Panc1 (cell line): ENCODE measurements around the gene EYA3. TPM values are rescaled to one million over a fixed set of nuclear protein-coding genes. Genes with fewer than 3 reads are reported as not detected.

Source experiments
- ATAC-seq: fragments of 200-7000 bp; cut with Tn5 transposase; 2 replicates; pipeline ENCODE4 v1.9.1; 2020; ENCODE audit warnings: mild to moderate bottlenecking, moderate library complexity
- BruUV-seq: library from RNA; stranded (reverse); fragments of 400-500 nt; replicated peaks from 2 replicates; lab custom pipeline; 2021; lab: Mats Ljungman, UMichigan
- CTCF ChIA-PET: fragments of 300-600 bp; sonication (Branson Sonifier 250); formaldehyde crosslinking; loops from one replicate; lab custom pipeline; 2022; ENCODE audit warnings: antibody characterized with exemption; lab: Charles Lee
- POLR2A ChIA-PET: fragments of 300-600 bp; sonication (Branson Sonifier 250); formaldehyde crosslinking; loops from one replicate; lab custom pipeline; 2022; ENCODE audit warnings: antibody characterized with exemption; lab: Charles Lee
- DNase-seq: peaks from one replicate; pipeline ENCODE4 v3.0.0-alpha.2; 2010; ENCODE audit warnings: low read depth, low spot score
- H3K27ac ChIP-seq: 2 replicates; pipeline ENCODE4 v1.5.1; 2011; ENCODE audit warnings: mild to moderate bottlenecking, low read length, inconsistent platforms
- H3K27me3 ChIP-seq: fragments of 200-500 bp; sonication (Bioruptor generic); 2 replicates; pipeline ENCODE4 v1.6.0; 2014; ENCODE audit warnings: low read length, inconsistent platforms; ENCODE audit not compliant: control insufficient read depth, insufficient read depth
- H3K36me3 ChIP-seq: fragments of 200-500 bp; sonication (Bioruptor generic); 2 replicates; pipeline ENCODE4 v1.5.1; 2014; ENCODE audit warnings: inconsistent platforms, mild to moderate bottlenecking, low read length, moderate library complexity; ENCODE audit not compliant: control insufficient read depth, insufficient read depth
- H3K4me1 ChIP-seq: 2 replicates; pipeline ENCODE4 v1.5.1; 2011; ENCODE audit warnings: inconsistent platforms, mild to moderate bottlenecking, low read length, moderate library complexity; ENCODE audit not compliant: control insufficient read depth, insufficient read depth
- H3K4me3 ChIP-seq, 2 experiments: 2 replicates each; pipeline ENCODE4 v1.5.1; 2011 to 2012; ENCODE audit warnings: low read depth in 2 of 2, low read length in 2 of 2, mild to moderate bottlenecking in 2 of 2, inconsistent platforms in 1 of 2, moderate library complexity in 1 of 2
- H3K9me3 ChIP-seq: fragments of 200-500 bp; sonication (Bioruptor generic); 2 replicates; pipeline ENCODE4 v1.5.1; 2014; ENCODE audit warnings: low read depth, mild to moderate bottlenecking, inconsistent platforms, low read length, moderate library complexity; ENCODE audit not compliant: control insufficient read depth, insufficient read depth
- POLR2AphosphoS5 ChIP-seq: IDR thresholded peaks from 2 replicates; pipeline ENCODE4 v1.6.1; 2012; ENCODE audit warnings: mild to moderate bottlenecking, low read depth, low read length, moderate library complexity
- SIN3A ChIP-seq: IDR thresholded peaks from 2 replicates; pipeline ENCODE4 v1.6.1; 2012; ENCODE audit warnings: low read depth, mild to moderate bottlenecking, low read length, moderate library complexity, borderline replicate concordance; ENCODE audit not compliant: insufficient read depth
- TCF7L2 ChIP-seq: IDR thresholded peaks from 2 replicates; pipeline ENCODE4 v1.6.1; 2011; ENCODE audit warnings: mild to moderate bottlenecking, low read depth, low read length, inconsistent platforms
- in situ Hi-C: cut with HindIII; loops from 2 replicates; pipeline ENCODE4 v1.10.0; 2016; ENCODE audit warnings: low sequenced_read_pairs, low pct_unique_long_range_greater_than_20kb
- intact Hi-C: fragments of 100-400 bp; cut with micrococcal nuclease; formaldehyde crosslinking; loops from one replicate; pipeline ENCODE4 v1.10.0; 2022; ENCODE audit not compliant: unreplicated experiment
- total RNA-seq: library from RNA; stranded (reverse); gene quantifications from one replicate; pipeline ENCODE4 v1.2.1, GENCODE V29; 2021; ENCODE audit not compliant: unreplicated experiment
- TF ChIP-seq, protein P1 (sequence below), 2 experiments: IDR thresholded peaks; 2 replicates each; pipeline ENCODE4 v1.6.1; 2011 to 2012; ENCODE audit warnings: low read depth in 2 of 2, control low read depth in 1 of 2, low read length in 1 of 2, mild to moderate bottlenecking in 1 of 2, moderate library complexity in 1 of 2; ENCODE audit not compliant: insufficient read depth in 1 of 2
- TF ChIP-seq, protein P2 (sequence below): fragments of 450-650 bp; IDR thresholded peaks from 2 replicates; pipeline ENCODE4 v1.5.1; 2017; ENCODE audit warnings: mild to moderate bottlenecking

EYA3 gene
- total RNA-seq, 1 experiment from 2014 or later: 17.5 TPM

DNA sequence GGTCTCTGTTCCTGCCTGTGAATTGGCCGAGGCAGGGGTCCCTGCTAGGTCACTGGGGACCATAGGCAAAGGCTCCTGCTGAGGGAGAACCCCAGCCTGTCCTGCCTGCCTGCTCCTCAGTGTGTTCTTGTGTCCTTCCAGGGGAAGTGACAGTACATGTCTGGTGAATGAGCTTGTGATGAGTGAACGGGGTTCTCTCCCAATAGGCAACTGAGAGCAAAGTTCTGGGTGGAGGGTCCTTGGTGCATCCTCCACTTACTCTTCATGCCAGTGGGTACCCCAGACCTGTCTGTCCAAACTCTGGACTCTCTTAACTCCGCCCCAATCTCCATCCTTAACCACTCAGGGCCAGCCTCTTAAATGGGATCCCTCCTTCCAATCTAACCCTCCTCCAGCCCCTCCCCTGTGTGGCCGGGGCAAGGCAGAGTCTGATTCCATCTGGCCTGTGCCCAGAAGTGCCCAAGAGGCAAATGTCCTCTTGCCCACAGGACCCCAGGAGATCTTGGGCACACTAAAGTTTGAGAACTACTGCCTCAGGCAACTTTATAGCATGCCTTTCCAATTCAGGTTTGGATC lies 126.7 kb downstream of the EYA3 start:
- H3K4me1 ChIP-seq: peaks cover 22% of the 10 kb centered on the region
- in situ Hi-C loops (no loop called here), intact Hi-C loops (no loop called here)
- BruUV-seq: TSS peak; percentile 53
- no peaks in the 10 kb centered on the region; the same call in 1 of the 2 replicates for H3K36me3 ChIP-seq
- ChIA-PET CTCF (no interaction called here), POLR2A (interaction anchor here (0.5 to 0.6 kb wide), 3 partner anchors 140 to 608 kb away, joined by 3 to 7 read pairs (median 3); no protein-coding TSS in a partner anchor)
- H3K9me3 ChIP-seq: no peaks in the 10 kb centered on the region
- H3K27ac ChIP-seq: no peak overlapping the region
- H3K4me3 ChIP-seq: no peak overlapping the region
- TF ChIP-seq TCF7L2 (no peak), SIN3A (no peak), POLR2AphosphoS5 (no peak)
- TF ChIP-seq, protein P1, sequence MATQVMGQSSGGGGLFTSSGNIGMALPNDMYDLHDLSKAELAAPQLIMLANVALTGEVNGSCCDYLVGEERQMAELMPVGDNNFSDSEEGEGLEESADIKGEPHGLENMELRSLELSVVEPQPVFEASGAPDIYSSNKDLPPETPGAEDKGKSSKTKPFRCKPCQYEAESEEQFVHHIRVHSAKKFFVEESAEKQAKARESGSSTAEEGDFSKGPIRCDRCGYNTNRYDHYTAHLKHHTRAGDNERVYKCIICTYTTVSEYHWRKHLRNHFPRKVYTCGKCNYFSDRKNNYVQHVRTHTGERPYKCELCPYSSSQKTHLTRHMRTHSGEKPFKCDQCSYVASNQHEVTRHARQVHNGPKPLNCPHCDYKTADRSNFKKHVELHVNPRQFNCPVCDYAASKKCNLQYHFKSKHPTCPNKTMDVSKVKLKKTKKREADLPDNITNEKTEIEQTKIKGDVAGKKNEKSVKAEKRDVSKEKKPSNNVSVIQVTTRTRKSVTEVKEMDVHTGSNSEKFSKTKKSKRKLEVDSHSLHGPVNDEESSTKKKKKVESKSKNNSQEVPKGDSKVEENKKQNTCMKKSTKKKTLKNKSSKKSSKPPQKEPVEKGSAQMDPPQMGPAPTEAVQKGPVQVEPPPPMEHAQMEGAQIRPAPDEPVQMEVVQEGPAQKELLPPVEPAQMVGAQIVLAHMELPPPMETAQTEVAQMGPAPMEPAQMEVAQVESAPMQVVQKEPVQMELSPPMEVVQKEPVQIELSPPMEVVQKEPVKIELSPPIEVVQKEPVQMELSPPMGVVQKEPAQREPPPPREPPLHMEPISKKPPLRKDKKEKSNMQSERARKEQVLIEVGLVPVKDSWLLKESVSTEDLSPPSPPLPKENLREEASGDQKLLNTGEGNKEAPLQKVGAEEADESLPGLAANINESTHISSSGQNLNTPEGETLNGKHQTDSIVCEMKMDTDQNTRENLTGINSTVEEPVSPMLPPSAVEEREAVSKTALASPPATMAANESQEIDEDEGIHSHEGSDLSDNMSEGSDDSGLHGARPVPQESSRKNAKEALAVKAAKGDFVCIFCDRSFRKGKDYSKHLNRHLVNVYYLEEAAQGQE (IDR thresholded peaks at IDR 0.05; ENCODE audit: insufficient read depth in 1 of 2, low read depth in 2 of 2, low read length in 1 of 2): no peak
- TF ChIP-seq, protein P2, sequence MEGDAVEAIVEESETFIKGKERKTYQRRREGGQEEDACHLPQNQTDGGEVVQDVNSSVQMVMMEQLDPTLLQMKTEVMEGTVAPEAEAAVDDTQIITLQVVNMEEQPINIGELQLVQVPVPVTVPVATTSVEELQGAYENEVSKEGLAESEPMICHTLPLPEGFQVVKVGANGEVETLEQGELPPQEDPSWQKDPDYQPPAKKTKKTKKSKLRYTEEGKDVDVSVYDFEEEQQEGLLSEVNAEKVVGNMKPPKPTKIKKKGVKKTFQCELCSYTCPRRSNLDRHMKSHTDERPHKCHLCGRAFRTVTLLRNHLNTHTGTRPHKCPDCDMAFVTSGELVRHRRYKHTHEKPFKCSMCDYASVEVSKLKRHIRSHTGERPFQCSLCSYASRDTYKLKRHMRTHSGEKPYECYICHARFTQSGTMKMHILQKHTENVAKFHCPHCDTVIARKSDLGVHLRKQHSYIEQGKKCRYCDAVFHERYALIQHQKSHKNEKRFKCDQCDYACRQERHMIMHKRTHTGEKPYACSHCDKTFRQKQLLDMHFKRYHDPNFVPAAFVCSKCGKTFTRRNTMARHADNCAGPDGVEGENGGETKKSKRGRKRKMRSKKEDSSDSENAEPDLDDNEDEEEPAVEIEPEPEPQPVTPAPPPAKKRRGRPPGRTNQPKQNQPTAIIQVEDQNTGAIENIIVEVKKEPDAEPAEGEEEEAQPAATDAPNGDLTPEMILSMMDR: no peak
- no peaks in the 10 kb centered on the region for H3K27me3 ChIP-seq
- no peak for DNase-seq
- no peak for ATAC-seq

DNA sequence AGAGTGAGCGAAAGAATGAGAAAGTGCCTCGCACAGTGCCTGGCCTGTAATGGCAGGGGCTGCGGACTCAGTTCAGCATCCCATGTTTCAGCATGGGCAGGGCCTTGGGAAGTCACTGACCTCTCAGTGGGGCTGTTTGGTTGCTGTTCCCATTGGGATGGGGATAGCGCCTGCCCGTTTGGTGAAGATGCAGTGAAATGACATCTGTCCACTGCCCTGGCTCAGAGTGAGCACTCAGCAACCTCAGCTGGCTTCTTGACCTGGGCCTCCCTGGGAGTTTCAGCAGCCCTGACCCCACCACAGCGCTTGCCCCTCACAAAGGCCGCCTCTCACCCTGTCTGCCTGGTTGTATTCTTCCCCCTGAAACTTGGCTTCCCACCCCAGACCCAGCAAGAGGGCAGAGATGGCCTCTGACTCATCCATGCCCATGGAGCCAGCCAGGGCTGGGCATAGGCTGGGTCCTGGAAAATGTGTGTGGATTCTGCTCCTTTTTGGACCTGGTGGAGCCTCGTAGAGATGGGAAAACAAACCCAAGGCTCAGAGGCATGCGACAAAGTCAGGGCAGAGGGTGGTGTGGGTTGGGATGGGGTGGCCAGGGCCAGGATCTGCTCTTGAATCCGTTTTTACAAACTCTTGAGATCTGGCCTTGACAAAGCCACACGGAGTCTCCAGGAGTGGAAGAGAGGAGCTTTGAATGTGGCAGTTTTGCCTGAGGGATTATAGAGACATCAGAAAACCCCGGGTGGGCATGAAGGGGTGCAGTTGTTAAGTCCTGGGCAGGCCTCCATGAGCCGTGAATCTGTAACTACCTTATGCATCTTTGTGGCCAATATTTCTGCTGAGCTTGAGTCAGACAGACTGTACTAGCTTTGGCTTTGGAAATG lies 127.4 kb downstream of the EYA3 start:
- Histone ChIP-seq H3K36me3 (no peaks in the 10 kb centered on the region; the same call in 1 of the 2 replicates), H3K4me3 (peak overlapping the region; percentile 78 to 83; a peak in 3 of 4 replicates), H3K9me3 (no peaks in the 10 kb centered on the region), H3K27me3 (no peaks in the 10 kb centered on the region), H3K27ac (peak overlapping the region; percentile 83; the same call in 1 of the 2 replicates), H3K4me1 (peaks cover 22% of the 10 kb centered on the region)
- ChIA-PET CTCF (interaction anchor here (0.5 to 0.6 kb wide), 2 partner anchors 40 to 403 kb away, joined by 3 to 11 read pairs; no protein-coding TSS in a partner anchor), POLR2A (interaction anchor here (0.6 kb wide), 1 partner anchor 141 kb away, joined by 3 read pairs; no protein-coding TSS in a partner anchor)
- no peak for ATAC-seq
- intact Hi-C loops (no loop called here), in situ Hi-C loops (no loop called here)
- TF ChIP-seq SIN3A: no peak
- TF ChIP-seq TCF7L2: no peak
- TF ChIP-seq, protein P2: no peak
- TF ChIP-seq, protein P1 (IDR thresholded peaks at IDR 0.05; ENCODE audit: insufficient read depth in 1 of 2, low read depth in 2 of 2, low read length in 1 of 2): no peak
- no peak for TF ChIP-seq POLR2AphosphoS5
- no peak for DNase-seq
- no TSS peak for BruUV-seq
